ENCODE measurements around the gene MYCL. TPM values are rescaled to one million over a fixed set of nuclear protein-coding genes. Genes with fewer than 3 reads are reported as not detected.

Gene MYCL
- total and polyA plus RNA-seq, 2 of the 13 experiments (the other 11 are each of a cell fraction or from before 2014, with no cell fraction given), result 0.31 to 1.7 TPM

DNA sequence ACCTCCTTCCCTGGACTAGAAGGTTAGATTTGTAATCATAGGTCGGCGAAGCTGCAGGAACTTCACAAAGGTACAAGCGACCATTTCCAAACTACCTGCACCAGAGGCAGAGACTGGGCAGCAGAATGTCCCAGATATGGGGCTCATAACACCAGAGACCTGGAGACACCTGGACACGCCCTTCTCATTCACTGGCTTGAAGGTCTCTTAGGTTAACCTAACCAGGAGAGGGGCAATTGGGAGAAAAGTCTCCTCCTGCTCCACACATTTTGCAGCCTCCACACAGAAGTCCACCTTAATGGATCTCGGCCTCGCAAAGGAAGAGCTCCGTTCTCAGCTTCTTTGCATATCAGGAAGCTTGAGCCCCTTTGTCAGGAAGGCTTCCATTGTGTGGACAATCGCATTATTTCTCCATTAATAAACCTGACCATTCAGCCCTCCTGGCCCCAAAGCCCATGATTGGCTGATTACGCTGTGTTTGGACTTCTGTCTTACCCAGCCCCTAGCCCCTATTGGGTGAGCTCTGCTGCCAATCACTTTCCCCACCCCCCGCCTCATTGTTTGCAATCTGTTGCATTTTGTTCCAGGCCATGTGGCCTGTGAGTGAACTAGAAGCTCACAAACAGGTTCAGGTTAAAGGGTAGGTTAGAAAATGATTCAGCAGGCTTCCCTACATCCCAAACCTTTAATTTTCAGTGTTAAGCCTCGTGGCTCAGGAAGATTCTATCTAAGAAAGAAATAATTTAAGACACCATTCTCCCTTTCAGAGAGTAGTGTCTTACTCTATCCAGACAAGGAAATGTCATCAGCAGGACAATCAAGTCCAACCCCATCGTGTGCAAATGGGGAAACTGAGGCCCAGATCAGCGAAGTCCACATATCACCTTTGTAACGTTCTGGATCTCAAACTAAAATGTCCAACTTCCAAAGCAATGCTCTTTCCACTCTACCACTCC is 2.8 kb downstream of the MYCL start (continued):
- no peak for TF ChIP-seq MBNL3 (CRISPR knock-in tag; conservative IDR thresholded peaks at IDR 0.05)
- no peak for TF ChIP-seq ZNF280B (CRISPR knock-in tag; IDR thresholded peaks at IDR 0.05; ENCODE audit: borderline replicate concordance)
- TF ChIP-seq SRY (CRISPR knock-in tag; IDR thresholded peaks at IDR 0.05), result no peak
- no peak for TF ChIP-seq ZNF331 (CRISPR knock-in tag; IDR thresholded peaks at IDR 0.05)
- TF ChIP-seq, protein P1, sequence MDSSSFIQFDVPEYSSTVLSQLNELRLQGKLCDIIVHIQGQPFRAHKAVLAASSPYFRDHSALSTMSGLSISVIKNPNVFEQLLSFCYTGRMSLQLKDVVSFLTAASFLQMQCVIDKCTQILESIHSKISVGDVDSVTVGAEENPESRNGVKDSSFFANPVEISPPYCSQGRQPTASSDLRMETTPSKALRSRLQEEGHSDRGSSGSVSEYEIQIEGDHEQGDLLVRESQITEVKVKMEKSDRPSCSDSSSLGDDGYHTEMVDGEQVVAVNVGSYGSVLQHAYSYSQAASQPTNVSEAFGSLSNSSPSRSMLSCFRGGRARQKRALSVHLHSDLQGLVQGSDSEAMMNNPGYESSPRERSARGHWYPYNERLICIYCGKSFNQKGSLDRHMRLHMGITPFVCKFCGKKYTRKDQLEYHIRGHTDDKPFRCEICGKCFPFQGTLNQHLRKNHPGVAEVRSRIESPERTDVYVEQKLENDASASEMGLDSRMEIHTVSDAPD (CRISPR knock-in tag; IDR thresholded peaks at IDR 0.05), result no peak
- TF ChIP-seq ZNF552 (CRISPR knock-in tag; IDR thresholded peaks at IDR 0.05; ENCODE audit: borderline replicate concordance), result no peak
- TF ChIP-seq, protein P2, sequence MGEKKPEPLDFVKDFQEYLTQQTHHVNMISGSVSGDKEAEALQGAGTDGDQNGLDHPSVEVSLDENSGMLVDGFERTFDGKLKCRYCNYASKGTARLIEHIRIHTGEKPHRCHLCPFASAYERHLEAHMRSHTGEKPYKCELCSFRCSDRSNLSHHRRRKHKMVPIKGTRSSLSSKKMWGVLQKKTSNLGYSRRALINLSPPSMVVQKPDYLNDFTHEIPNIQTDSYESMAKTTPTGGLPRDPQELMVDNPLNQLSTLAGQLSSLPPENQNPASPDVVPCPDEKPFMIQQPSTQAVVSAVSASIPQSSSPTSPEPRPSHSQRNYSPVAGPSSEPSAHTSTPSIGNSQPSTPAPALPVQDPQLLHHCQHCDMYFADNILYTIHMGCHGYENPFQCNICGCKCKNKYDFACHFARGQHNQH (CRISPR knock-in tag; IDR thresholded peaks at IDR 0.05), result peak; percentile 40; the same call in 1 of the 2 replicates
- TF ChIP-seq, protein P3, sequence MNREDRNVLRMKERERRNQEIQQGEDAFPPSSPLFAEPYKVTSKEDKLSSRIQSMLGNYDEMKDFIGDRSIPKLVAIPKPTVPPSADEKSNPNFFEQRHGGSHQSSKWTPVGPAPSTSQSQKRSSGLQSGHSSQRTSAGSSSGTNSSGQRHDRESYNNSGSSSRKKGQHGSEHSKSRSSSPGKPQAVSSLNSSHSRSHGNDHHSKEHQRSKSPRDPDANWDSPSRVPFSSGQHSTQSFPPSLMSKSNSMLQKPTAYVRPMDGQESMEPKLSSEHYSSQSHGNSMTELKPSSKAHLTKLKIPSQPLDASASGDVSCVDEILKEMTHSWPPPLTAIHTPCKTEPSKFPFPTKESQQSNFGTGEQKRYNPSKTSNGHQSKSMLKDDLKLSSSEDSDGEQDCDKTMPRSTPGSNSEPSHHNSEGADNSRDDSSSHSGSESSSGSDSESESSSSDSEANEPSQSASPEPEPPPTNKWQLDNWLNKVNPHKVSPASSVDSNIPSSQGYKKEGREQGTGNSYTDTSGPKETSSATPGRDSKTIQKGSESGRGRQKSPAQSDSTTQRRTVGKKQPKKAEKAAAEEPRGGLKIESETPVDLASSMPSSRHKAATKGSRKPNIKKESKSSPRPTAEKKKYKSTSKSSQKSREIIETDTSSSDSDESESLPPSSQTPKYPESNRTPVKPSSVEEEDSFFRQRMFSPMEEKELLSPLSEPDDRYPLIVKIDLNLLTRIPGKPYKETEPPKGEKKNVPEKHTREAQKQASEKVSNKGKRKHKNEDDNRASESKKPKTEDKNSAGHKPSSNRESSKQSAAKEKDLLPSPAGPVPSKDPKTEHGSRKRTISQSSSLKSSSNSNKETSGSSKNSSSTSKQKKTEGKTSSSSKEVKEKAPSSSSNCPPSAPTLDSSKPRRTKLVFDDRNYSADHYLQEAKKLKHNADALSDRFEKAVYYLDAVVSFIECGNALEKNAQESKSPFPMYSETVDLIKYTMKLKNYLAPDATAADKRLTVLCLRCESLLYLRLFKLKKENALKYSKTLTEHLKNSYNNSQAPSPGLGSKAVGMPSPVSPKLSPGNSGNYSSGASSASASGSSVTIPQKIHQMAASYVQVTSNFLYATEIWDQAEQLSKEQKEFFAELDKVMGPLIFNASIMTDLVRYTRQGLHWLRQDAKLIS (CRISPR knock-in tag; IDR thresholded peaks at IDR 0.05), result 0 out of 2 replicates have a peak, but pooled peaks have one; percentile 24
- peak; percentile 53 for TF ChIP-seq CEBPB (IDR thresholded peaks at IDR 0.05; ENCODE audit: borderline replicate concordance, low read depth, low read length)
- peak; percentile 40; the same call in 1 of the 2 replicates for TF ChIP-seq THAP11 (CRISPR knock-in tag; IDR thresholded peaks at IDR 0.05)
- 0 out of 2 replicates have a peak, but pooled peaks have one; percentile 19 for TF ChIP-seq SALL2 (CRISPR knock-in tag; IDR thresholded peaks at IDR 0.05)
- TF ChIP-seq ZNF569 (CRISPR knock-in tag; IDR thresholded peaks at IDR 0.05; ENCODE audit: borderline replicate concordance), result no peak
- no peak for TF ChIP-seq NCOR1 (IDR thresholded peaks at IDR 0.05; ENCODE audit: borderline replicate concordance, low read length)
- TF ChIP-seq, protein P4, sequence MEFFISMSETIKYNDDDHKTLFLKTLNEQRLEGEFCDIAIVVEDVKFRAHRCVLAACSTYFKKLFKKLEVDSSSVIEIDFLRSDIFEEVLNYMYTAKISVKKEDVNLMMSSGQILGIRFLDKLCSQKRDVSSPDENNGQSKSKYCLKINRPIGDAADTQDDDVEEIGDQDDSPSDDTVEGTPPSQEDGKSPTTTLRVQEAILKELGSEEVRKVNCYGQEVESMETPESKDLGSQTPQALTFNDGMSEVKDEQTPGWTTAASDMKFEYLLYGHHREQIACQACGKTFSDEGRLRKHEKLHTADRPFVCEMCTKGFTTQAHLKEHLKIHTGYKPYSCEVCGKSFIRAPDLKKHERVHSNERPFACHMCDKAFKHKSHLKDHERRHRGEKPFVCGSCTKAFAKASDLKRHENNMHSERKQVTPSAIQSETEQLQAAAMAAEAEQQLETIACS (CRISPR knock-in tag; IDR thresholded peaks at IDR 0.05), result no peak
- TF ChIP-seq ZNF501 (CRISPR knock-in tag; IDR thresholded peaks at IDR 0.05), result peak; percentile 82
- TF ChIP-seq TP53 (CRISPR knock-in tag; conservative IDR thresholded peaks at IDR 0.05), result no peak
- no peak for TF ChIP-seq NRL (CRISPR knock-in tag; IDR thresholded peaks at IDR 0.05; ENCODE audit: borderline replicate concordance)
- no peak for TF ChIP-seq ZNF337 (CRISPR knock-in tag; IDR thresholded peaks at IDR 0.05; ENCODE audit: borderline replicate concordance, low read depth)
- TF ChIP-seq ZNF724P (CRISPR knock-in tag; IDR thresholded peaks at IDR 0.05; ENCODE audit: borderline replicate concordance), result no peak
